Mucosa of stomach (tissue), 1 donor: ENCODE results near the gene COG2.
"Not testable (repeated sequence)": the region's sequence is repeated elsewhere in the genome, so short reads cannot be mapped to it uniquely, and the experiment has no call there.

Source experiments
- H3K27me3 ChIP-seq: one replicate; pipeline ENCODE4 v1.7.0; 2013; ENCODE audit warnings: mild to moderate bottlenecking, low read length; ENCODE audit not compliant: control insufficient read depth, insufficient read depth
- H3K36me3 ChIP-seq: one replicate; pipeline ENCODE4 v1.7.0; 2013; ENCODE audit warnings: low read length; ENCODE audit not compliant: control insufficient read depth, insufficient read depth
- H3K4me1 ChIP-seq: one replicate; pipeline ENCODE4 v1.7.0; 2013; ENCODE audit warnings: mild to moderate bottlenecking, low read length; ENCODE audit not compliant: control insufficient read depth, insufficient read depth
- H3K4me3 ChIP-seq: one replicate; pipeline ENCODE4 v1.7.0; 2013; ENCODE audit warnings: low read length
- H3K9ac ChIP-seq: one replicate; pipeline ENCODE4 v1.7.0; 2013; ENCODE audit warnings: mild to moderate bottlenecking, low read length, moderate library complexity
- H3K9me3 ChIP-seq: one replicate; pipeline ENCODE4 v1.7.0; 2013; ENCODE audit warnings: mild to moderate bottlenecking, low read length, moderate library complexity; ENCODE audit not compliant: control insufficient read depth
- donor health status: Pancreatic carcinoma.

COG2 gene

GRCh38 chr1:230696722-230697437, 54.6 kb downstream of the COG2 start:
- Histone ChIP-seq H3K9me3 (no peaks in the 10 kb centered on the region), H3K27me3 (no peaks in the 10 kb centered on the region), H3K4me3 (no peak overlapping the region), H3K4me1 (no peaks in the 10 kb centered on the region), H3K36me3 (no peaks in the 10 kb centered on the region), H3K9ac (no peak overlapping the region)

- Histone ChIP-seq H3K4me3 (no peak overlapping the region), H3K9me3 (no peaks in the 10 kb centered on the region), H3K36me3 (no peaks in the 10 kb centered on the region), H3K27me3 (no peaks in the 10 kb centered on the region), H3K9ac (no peak overlapping the region), H3K4me1 (peaks cover 8% of the 10 kb centered on the region)
Measured at GRCh38 chr1:230698130-230698529, 55.8 kb downstream of the COG2 start.

GRCh38 chr1:230698964-230699363, 56.7 kb downstream of the COG2 start:
- peaks cover 15% of the 10 kb centered on the region for H3K4me1 ChIP-seq
- H3K36me3 ChIP-seq, H3K9me3 ChIP-seq, H3K4me3 ChIP-seq, H3K9ac ChIP-seq, H3K27me3 ChIP-seq: not testable (repeated sequence)

- no peak overlapping the region for H3K4me3 ChIP-seq
- no peaks in the 10 kb centered on the region for H3K36me3 ChIP-seq
- no peaks in the 10 kb centered on the region for H3K9me3 ChIP-seq
- peaks cover 15% of the 10 kb centered on the region for H3K4me1 ChIP-seq
- H3K9ac ChIP-seq = no peak overlapping the region
- no peaks in the 10 kb centered on the region for H3K27me3 ChIP-seq
Measured at GRCh38 chr1:230699716-230700115, 57.4 kb downstream of the COG2 start.

GRCh38 chr1:230700132-230700531, 57.9 kb downstream of the COG2 start:
- Histone ChIP-seq H3K27me3 (no peaks in the 10 kb centered on the region), H3K4me3 (no peak overlapping the region), H3K9ac (no peak overlapping the region), H3K4me1 (peaks cover 15% of the 10 kb centered on the region), H3K36me3 (no peaks in the 10 kb centered on the region), H3K9me3 (no peaks in the 10 kb centered on the region)

GRCh38 chr1:230701434-230701833, 59.2 kb downstream of the COG2 start:
- H3K9ac ChIP-seq = no peak overlapping the region
- H3K27me3 ChIP-seq = no peaks in the 10 kb centered on the region
- H3K9me3 ChIP-seq = no peaks in the 10 kb centered on the region
- H3K4me3 ChIP-seq = no peak overlapping the region
- H3K4me1 ChIP-seq = peaks cover 15% of the 10 kb centered on the region
- H3K36me3 ChIP-seq = no peaks in the 10 kb centered on the region

- Histone ChIP-seq H3K36me3 (no peaks in the 10 kb centered on the region), H3K27me3 (no peaks in the 10 kb centered on the region), H3K4me1 (peaks cover 15% of the 10 kb centered on the region), H3K9me3 (no peaks in the 10 kb centered on the region), H3K4me3 (no peak overlapping the region), H3K9ac (no peak overlapping the region)
Measured at GRCh38 chr1:230701895-230702768, 59.9 kb downstream of the COG2 start.

GRCh38 chr1:230702934-230703678, 60.8 kb downstream of the COG2 start:
- H3K27me3 ChIP-seq = no peaks in the 10 kb centered on the region
- no peaks in the 10 kb centered on the region for H3K36me3 ChIP-seq
- peaks cover 15% of the 10 kb centered on the region for H3K4me1 ChIP-seq
- no peaks in the 10 kb centered on the region for H3K9me3 ChIP-seq
- H3K4me3 ChIP-seq = no peak overlapping the region
- H3K9ac ChIP-seq = no peak overlapping the region

GRCh38 chr1:230703679-230704385, 61.6 kb downstream of the COG2 start:
- H3K27me3 ChIP-seq = no peaks in the 10 kb centered on the region
- H3K4me1 ChIP-seq = peaks cover 17% of the 10 kb centered on the region
- H3K36me3 ChIP-seq = no peaks in the 10 kb centered on the region
- no peak overlapping the region for H3K4me3 ChIP-seq
- H3K9ac ChIP-seq = no peak overlapping the region
- H3K9me3 ChIP-seq = no peaks in the 10 kb centered on the region

- no peaks in the 10 kb centered on the region for H3K27me3 ChIP-seq
- no peak overlapping the region for H3K9ac ChIP-seq
- H3K4me1 ChIP-seq = peaks cover 19% of the 10 kb centered on the region
- no peaks in the 10 kb centered on the region for H3K9me3 ChIP-seq
- H3K36me3 ChIP-seq = no peaks in the 10 kb centered on the region
- H3K4me3 ChIP-seq = no peak overlapping the region
Measured at GRCh38 chr1:230704830-230705229, 62.5 kb downstream of the COG2 start.

GRCh38 chr1:230705289-230706019, 63.2 kb downstream of the COG2 start:
- Histone ChIP-seq H3K36me3 (no peaks in the 10 kb centered on the region), H3K9me3 (no peaks in the 10 kb centered on the region), H3K27me3 (no peaks in the 10 kb centered on the region), H3K9ac (no peak overlapping the region), H3K4me1 (peaks cover 19% of the 10 kb centered on the region), H3K4me3 (no peak overlapping the region)
